ENCODE results near the gene DSC2. TPM values are rescaled to one million over a fixed set of nuclear protein-coding genes. Genes with fewer than 3 reads are reported as not detected.

Gene DSC2
- total RNA-seq, 2 experiments from 2014 or later = not detected

DNA sequence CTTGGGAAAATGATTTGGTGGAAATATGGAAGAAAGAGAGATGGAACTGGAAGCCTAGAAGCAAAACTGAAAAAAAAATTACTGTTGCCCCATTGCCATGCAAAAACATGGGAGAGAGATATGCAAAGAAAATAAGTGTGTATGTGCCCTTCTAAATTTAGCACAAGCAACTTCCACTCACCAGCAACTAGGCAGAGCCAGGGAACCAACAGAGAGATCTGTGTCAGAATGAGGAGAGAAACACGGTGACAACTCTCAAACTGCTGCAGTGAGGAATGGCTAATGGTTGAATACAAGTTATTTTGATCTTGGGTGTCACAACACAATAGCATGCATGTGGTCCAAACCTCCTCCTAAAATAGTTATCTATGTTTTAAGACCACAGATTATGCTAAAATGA, 10.9 kb downstream of the DSC2 start:
- no peak overlapping the region for H3K4me3 Mint-ChIP-seq
- intact Hi-C loops (cut with micrococcal nuclease) = no loop called here
- no peaks in the 10 kb centered on the region for H3K36me3 Mint-ChIP-seq
- H3K27ac Mint-ChIP-seq = no peak overlapping the region
- ChIA-PET POLR2A (no interaction called here), CTCF (no interaction called here)
- H3K9me3 Mint-ChIP-seq = peaks cover 6% of the 10 kb centered on the region
- H3K4me1 Mint-ChIP-seq (ENCODE audit: low read depth) = no peaks in the 10 kb centered on the region
- no peak for DNase-seq
- H3K27me3 Mint-ChIP-seq = no peaks in the 10 kb centered on the region

DNA sequence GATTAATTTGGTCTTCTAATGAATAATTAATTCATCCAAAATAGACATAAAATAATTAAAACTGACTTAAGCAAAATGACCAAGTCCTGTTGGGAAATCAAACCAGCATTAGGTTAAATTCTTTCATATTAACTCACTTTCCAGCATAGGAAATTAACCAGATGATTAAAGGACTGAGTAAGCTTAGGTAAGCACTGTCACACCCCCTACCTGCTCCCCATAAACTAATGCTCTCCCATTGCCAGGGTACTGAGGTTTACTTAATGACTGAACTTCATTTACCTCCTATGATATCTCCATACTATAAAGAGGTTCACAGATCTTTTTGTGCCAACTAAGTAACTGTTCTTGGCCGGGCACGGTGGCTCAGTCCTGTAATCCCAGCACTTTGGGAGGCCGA, 13.7 kb downstream of the DSC2 start:
- no peaks in the 10 kb centered on the region for H3K4me1 Mint-ChIP-seq (ENCODE audit: low read depth)
- CTCF ChIA-PET = no interaction called here
- POLR2A ChIA-PET = no interaction called here
- DNase-seq = no peak
- peaks cover 2% of the 10 kb centered on the region for H3K9me3 Mint-ChIP-seq
- no peak overlapping the region for H3K4me3 Mint-ChIP-seq
- no peak overlapping the region for H3K27ac Mint-ChIP-seq
- no peaks in the 10 kb centered on the region for H3K27me3 Mint-ChIP-seq
- intact Hi-C loops (cut with micrococcal nuclease) = no loop called here
- H3K36me3 Mint-ChIP-seq = no peaks in the 10 kb centered on the region

DNA sequence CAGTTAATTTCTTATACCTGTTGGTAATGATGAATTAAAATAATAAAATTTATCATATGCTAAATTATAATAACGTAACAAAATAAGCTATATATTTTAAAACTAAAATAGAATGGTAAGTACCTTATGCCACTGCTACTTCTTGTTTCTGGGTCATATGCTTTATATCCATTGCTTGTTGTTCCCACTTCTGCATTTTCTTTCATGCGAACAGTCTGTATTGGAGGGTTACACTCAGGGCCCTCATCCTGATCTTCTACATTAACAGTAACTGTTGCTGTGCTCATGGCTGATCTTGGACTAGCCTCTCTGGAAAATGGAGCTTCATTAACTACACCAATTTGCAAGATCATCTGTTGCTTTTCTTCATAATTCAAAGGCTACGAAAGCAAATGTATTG, 22.2 kb downstream of the DSC2 start:
- Mint-ChIP-seq H3K4me1 (ENCODE audit: low read depth) (no peaks in the 10 kb centered on the region), H3K4me3 (no peak overlapping the region), H3K27ac (no peak overlapping the region), H3K36me3 (no peaks in the 10 kb centered on the region), H3K27me3 (no peaks in the 10 kb centered on the region), H3K9me3 (peaks cover 6% of the 10 kb centered on the region)
- ChIA-PET CTCF (no interaction called here), POLR2A (no interaction called here)
- intact Hi-C loops (cut with micrococcal nuclease) = no loop called here
- no peak for DNase-seq

GRCh38 chr18:31077878-31078277, 24.3 kb downstream of the DSC2 start:
- H3K4me1 Mint-ChIP-seq (ENCODE audit: low read depth) = no peaks in the 10 kb centered on the region
- POLR2A ChIA-PET = no interaction called here

GRCh38 chr18:31072175-31072574, 30.0 kb downstream of the DSC2 start:
- no peak overlapping the region for H3K4me3 Mint-ChIP-seq
- CTCF ChIA-PET = no interaction called here
- no peaks in the 10 kb centered on the region for H3K4me1 Mint-ChIP-seq (ENCODE audit: low read depth)
- no peak overlapping the region for H3K27ac Mint-ChIP-seq
- no peaks in the 10 kb centered on the region for H3K36me3 Mint-ChIP-seq
- intact Hi-C loops (cut with micrococcal nuclease) = no loop called here
- no peak for DNase-seq
- peaks cover 5% of the 10 kb centered on the region for H3K9me3 Mint-ChIP-seq
- POLR2A ChIA-PET = no interaction called here
- no peaks in the 10 kb centered on the region for H3K27me3 Mint-ChIP-seq

More at GRCh38 chr18:31077878-31078277, 24.3 kb downstream of the DSC2 start:
- Mint-ChIP-seq H3K27me3 (no peaks in the 10 kb centered on the region), H3K36me3 (no peaks in the 10 kb centered on the region), H3K4me3 (no peak overlapping the region), H3K27ac (no peak overlapping the region), H3K9me3 (peaks cover 9% of the 10 kb centered on the region)
- no peak for DNase-seq
- intact Hi-C loops (cut with micrococcal nuclease) = no loop called here
- CTCF ChIA-PET = no interaction called here

DNA sequence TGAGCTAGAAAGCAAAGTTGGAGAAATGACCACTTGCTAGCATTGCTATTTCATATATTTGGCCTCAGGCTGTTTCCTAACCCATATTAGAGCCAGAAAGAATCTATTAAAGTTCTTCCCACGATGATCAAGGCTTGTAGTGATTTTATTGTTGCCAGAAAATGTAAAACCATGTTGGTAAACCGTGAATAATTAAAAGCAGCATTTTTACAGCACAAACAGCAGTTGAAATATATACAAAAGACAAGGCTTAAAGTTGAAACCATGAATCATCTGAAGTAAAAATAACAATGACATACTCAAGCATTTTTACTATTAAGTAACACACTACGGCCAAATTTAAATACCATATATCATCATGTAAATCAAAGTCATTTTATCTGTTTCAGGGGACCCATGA, 32.0 kb downstream of the DSC2 start:
- CTCF ChIA-PET = no interaction called here
- no peak for DNase-seq
- Mint-ChIP-seq H3K9me3 (peaks cover 5% of the 10 kb centered on the region), H3K36me3 (no peaks in the 10 kb centered on the region), H3K4me1 (ENCODE audit: low read depth) (no peaks in the 10 kb centered on the region), H3K27ac (no peak overlapping the region), H3K4me3 (no peak overlapping the region), H3K27me3 (no peaks in the 10 kb centered on the region)
- POLR2A ChIA-PET = no interaction called here
- intact Hi-C loops (cut with micrococcal nuclease) = no loop called here

GRCh38 chr18:31066266-31066665, 36.0 kb downstream of the DSC2 start:
- no peak overlapping the region for H3K4me3 Mint-ChIP-seq
- no peaks in the 10 kb centered on the region for H3K4me1 Mint-ChIP-seq (ENCODE audit: low read depth)
- CTCF ChIA-PET = no interaction called here
- no peak for DNase-seq
- POLR2A ChIA-PET = no interaction called here
- H3K27ac Mint-ChIP-seq = no peak overlapping the region
- no peaks in the 10 kb centered on the region for H3K9me3 Mint-ChIP-seq
- H3K27me3 Mint-ChIP-seq = no peaks in the 10 kb centered on the region
- H3K36me3 Mint-ChIP-seq = no peaks in the 10 kb centered on the region
- intact Hi-C loops (cut with micrococcal nuclease) = no loop called here

- Mint-ChIP-seq H3K4me3 (no peak overlapping the region), H3K9me3 (peaks cover 1% of the 10 kb centered on the region), H3K27ac (no peak overlapping the region)
Measured at GRCh38 chr18:31065036-31065773, 37.0 kb downstream of the DSC2 start.

GRCh38 chr18:31064130-31064529, 38.1 kb downstream of the DSC2 start:
- ChIA-PET CTCF (no interaction called here), POLR2A (no interaction called here)
- Mint-ChIP-seq H3K4me1 (ENCODE audit: low read depth) (no peaks in the 10 kb centered on the region), H3K9me3 (peaks cover 3% of the 10 kb centered on the region), H3K27me3 (no peaks in the 10 kb centered on the region), H3K36me3 (no peaks in the 10 kb centered on the region), H3K4me3 (no peak overlapping the region), H3K27ac (no peak overlapping the region)
- intact Hi-C loops (cut with micrococcal nuclease) = no loop called here
- peak; percentile 16 for DNase-seq

More at GRCh38 chr18:31065036-31065773, 37.0 kb downstream of the DSC2 start:
- ChIA-PET POLR2A (no interaction called here), CTCF (no interaction called here)
- Mint-ChIP-seq H3K4me1 (ENCODE audit: low read depth) (no peaks in the 10 kb centered on the region), H3K36me3 (no peaks in the 10 kb centered on the region), H3K27me3 (no peaks in the 10 kb centered on the region)
- no peak for DNase-seq
- intact Hi-C loops (cut with micrococcal nuclease) = no loop called here

GRCh38 chr18:31061945-31062344, 40.3 kb downstream of the DSC2 start:
- no peak for DNase-seq
- intact Hi-C loops (cut with micrococcal nuclease) = no loop called here
- Mint-ChIP-seq H3K36me3 (no peaks in the 10 kb centered on the region), H3K4me3 (no peak overlapping the region), H3K9me3 (peaks cover 6% of the 10 kb centered on the region), H3K27me3 (no peaks in the 10 kb centered on the region), H3K27ac (no peak overlapping the region), H3K4me1 (ENCODE audit: low read depth) (no peaks in the 10 kb centered on the region)
- POLR2A ChIA-PET = no interaction called here
- CTCF ChIA-PET = no interaction called here

GRCh38 chr18:31058897-31059296, 43.3 kb downstream of the DSC2 start:
- Mint-ChIP-seq H3K9me3 (peaks cover 6% of the 10 kb centered on the region), H3K27me3 (no peaks in the 10 kb centered on the region), H3K4me3 (no peak overlapping the region), H3K27ac (no peak overlapping the region), H3K4me1 (ENCODE audit: low read depth) (no peaks in the 10 kb centered on the region), H3K36me3 (no peaks in the 10 kb centered on the region)
- ChIA-PET POLR2A (no interaction called here), CTCF (no interaction called here)
- no peak for DNase-seq
- intact Hi-C loops (cut with micrococcal nuclease) = no loop called here

DNA sequence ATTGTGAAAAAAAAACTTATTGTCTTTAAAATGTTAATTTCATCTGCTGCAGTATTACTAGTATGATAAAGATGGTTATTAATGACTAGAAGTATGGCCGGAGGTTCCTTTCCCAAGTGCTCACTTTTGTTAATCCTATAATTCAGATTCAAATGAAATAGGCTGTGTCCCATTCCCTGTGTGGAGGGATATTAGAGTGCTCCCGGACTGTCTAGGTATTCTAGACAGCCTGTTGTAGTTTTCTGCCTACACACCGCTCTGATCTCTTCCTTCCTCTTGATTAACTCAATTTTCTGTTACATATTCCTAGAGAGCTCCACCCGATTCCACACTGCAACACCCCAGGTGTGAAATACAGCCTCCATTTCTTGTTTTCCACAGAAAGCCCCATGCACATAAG, 44.3 kb downstream of the DSC2 start:
- Mint-ChIP-seq H3K36me3 (no peaks in the 10 kb centered on the region), H3K27ac (no peak overlapping the region), H3K4me1 (ENCODE audit: low read depth) (no peaks in the 10 kb centered on the region), H3K9me3 (peaks cover 6% of the 10 kb centered on the region), H3K27me3 (no peaks in the 10 kb centered on the region), H3K4me3 (no peak overlapping the region)
- ChIA-PET POLR2A (no interaction called here), CTCF (no interaction called here)
- intact Hi-C loops (cut with micrococcal nuclease) = no loop called here
- DNase-seq = no peak

DNA sequence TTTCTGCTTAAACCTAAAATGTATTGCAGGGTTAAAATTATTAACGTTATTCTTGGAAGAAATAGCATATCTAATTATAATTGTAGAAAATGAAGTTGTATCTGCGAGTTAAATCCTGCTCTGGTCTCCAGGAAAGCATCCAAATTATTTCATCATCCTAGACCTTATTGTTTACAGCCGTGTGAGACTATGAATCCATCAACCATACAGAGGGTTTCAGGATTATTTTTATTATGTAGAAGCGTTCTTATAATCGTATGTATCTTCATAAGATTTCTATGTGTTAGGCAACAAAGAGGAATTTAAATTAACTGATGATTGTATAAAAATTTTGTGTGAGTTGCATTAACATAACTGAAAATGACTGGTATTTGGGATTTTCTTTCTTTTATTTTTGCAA, 45.2 kb downstream of the DSC2 start:
- ChIA-PET CTCF (no interaction called here), POLR2A (no interaction called here)
- Mint-ChIP-seq H3K27me3 (no peaks in the 10 kb centered on the region), H3K27ac (no peak overlapping the region), H3K4me1 (ENCODE audit: low read depth) (no peaks in the 10 kb centered on the region), H3K4me3 (no peak overlapping the region), H3K36me3 (no peaks in the 10 kb centered on the region), H3K9me3 (peaks cover 6% of the 10 kb centered on the region)
- no peak for DNase-seq
- intact Hi-C loops (cut with micrococcal nuclease) = no loop called here

Measured in activated CD4-positive, alpha-beta memory T cell treated with anti-CD3 and anti-CD28 coated beads for 36 hours (primary cell).